Regular cardiac myocyte (primary cell): ENCODE measurements around the gene HYAL1. TPM values are rescaled to one million over a fixed set of nuclear protein-coding genes. Genes with fewer than 3 reads are reported as not detected.

ENCODE experiments used
- total RNA-seq: library from RNA; depleted of rRNA; stranded (reverse); fragments of >200 nt; gene quantifications from 2 replicates; pipeline ENCODE4 v1.2.3, GENCODE V29; 2014

The HYAL1 gene, protein sequence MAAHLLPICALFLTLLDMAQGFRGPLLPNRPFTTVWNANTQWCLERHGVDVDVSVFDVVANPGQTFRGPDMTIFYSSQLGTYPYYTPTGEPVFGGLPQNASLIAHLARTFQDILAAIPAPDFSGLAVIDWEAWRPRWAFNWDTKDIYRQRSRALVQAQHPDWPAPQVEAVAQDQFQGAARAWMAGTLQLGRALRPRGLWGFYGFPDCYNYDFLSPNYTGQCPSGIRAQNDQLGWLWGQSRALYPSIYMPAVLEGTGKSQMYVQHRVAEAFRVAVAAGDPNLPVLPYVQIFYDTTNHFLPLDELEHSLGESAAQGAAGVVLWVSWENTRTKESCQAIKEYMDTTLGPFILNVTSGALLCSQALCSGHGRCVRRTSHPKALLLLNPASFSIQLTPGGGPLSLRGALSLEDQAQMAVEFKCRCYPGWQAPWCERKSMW
- 0.96 and 2.5 TPM in 2 replicates for total RNA-seq

GRCh38 chr3:50303013-50303815 lies at the start of gene HYAL1:
TSS of gene HYAL1 (minus strand) at chr3:50303574. CDS start at chr3:50302956, 618 bp downstream.

GRCh38 chr3:50350527-50351322 lies 47.4 kb upstream of the HYAL1 start, which contains the start of the genes CYB561D2 and NPRL2:
TSS of gene CYB561D2 (plus strand) at chr3:50350862. CDS start at chr3:50351434, 572 bp downstream.
TSS of gene NPRL2 (minus strand) at chr3:50350775. CDS start at chr3:50350652, 123 bp downstream.

DNA sequence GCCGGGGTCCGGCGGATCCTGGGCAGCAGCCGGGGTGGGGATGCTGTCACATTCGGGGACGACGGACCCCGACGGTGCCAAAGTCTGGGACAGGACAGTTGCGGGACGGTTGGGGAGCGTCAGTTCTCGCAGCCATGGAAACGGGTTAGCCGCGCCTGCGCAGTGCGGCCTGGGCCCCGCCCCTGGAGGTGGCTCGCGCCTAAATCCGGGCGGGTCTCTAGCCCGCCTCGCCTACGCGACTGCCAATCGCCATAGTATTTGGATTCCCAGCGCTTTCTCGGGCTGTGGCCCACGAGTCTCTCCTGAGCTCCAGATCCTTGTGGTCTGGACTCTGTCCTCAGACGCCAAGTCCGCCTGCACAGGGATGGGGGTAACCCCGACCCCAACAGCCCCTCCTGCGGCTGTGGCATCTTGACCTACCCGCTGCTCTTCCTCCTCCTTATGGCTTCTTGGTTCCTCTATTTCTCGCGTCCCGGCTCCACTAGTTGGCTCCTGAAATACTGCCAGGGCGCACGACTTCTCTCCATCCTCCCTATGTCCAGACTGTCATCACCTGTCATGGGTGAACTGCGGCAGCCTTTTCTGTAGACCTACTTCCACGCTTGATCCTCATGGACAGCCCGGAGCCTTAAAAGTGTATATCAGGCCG lies 42.3 kb upstream of the HYAL1 start, which contains the start of gene ZMYND10:
Gene ZMYND10, minus strand, starts transcription at position 147 of the 649 bp plus-strand sequence. CDS start 153 bp downstream, outside the sequence.

GRCh38 chr3:50340448-50341329 lies 37.3 kb upstream of the HYAL1 start, which contains the start of gene RASSF1:
TSS of gene RASSF1 (minus strand) at chr3:50340836. CDS start at chr3:50340805, 31 bp downstream.

DNA sequence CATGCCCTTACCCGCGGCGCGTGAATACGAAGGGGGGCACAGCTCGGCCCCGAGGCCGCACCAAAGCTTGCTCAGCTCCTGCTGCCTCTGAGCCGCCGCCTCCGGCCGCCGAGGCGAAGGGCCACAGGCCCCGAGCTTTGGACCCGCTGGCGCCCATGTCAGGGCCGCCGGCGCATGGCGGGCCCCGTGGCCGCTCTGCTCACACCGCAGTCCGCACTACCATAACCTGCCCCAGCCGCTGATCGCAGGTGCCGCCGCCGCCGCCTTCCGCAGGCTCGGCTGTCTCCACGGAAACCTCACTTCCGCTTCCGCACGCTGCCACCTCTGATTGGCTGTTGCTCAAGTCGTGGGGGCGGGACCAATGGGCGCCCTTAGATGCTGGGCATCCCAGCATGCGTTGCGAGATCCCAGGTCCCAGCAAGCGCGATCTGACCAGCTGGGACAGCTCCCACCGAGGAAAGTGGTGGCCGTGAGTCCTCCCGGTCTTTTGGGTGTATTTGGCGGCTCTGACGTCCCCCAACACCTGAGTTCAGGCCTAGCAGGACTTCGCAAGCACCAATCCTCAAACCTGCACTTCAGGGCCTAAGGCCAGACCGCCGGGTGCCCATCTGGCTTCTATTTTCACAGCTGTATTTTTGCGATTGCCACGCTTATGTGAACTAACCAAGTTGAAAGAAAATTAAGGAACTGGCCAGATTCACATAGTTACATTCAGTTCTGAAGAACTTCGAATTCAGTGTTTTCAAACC lies 24.7 kb upstream of the HYAL1 start, which contains the start of gene TUSC2:
Gene TUSC2, minus strand, starts transcription at position 281 of the 749 bp plus-strand sequence. Its CDS starts 124 bp downstream, at position 157.

DNA sequence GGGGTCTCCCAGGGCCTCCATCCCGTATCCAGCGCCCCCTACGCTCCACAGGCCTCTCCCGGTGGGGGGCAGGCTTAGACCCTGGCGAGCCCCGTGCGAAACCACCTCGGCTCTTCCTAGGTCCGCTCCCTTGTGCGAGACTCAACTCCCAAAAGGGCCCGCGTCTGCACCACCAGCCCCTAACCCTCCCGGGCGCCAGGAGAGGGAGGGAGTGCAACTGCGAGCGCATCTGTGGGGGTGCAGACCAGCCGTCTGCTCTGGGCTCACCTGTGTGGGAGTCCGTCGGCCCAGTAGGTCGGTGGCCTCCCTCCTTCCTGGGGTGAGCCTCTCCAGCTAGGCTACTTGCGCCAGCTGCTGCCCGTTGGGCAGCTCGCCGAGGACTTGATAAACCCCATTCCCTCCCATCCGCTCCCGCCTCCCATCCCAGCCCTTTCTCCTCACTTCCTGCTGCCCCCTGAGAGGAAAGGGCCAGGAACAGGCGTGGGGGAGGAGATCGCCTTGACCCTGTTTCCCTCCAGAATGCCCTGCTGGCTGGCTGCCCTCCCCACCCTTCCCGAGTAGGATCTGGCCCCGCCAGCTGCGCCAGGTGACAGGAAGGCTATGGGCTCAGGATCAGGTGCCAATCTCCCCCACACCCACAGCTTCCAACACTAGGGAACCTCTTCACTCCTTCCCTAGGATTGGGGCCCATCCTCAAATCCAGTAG lies 19.2 kb upstream of the HYAL1 start, which contains the start of gene HYAL2:
Gene HYAL2, minus strand, starts transcription at position 360 of the 706 bp plus-strand sequence. CDS start 2,256 bp downstream, outside the sequence.

GRCh38 chr3:50298836-50299637 lies 4.3 kb downstream of the HYAL1 start, which contains the start of the genes HYAL3 and NAA80:
TSS of gene HYAL3 (minus strand) at chr3:50299405. CDS start at chr3:50295602, 3,803 bp downstream.
TSS of gene NAA80 (minus strand) at chr3:50299405. CDS start at chr3:50297463, 1,942 bp downstream.

GRCh38 chr3:50292159-50293078 lies 11.0 kb downstream of the HYAL1 start, which contains the start of gene IFRD2:
TSS of gene IFRD2 (minus strand) at chr3:50292429. CDS start at chr3:50292274, 155 bp downstream.

GRCh38 chr3:50278880-50279224 lies 24.5 kb downstream of the HYAL1 start, which contains the start of gene LSMEM2:
TSS of gene LSMEM2 (plus strand) at chr3:50279087. CDS start at chr3:50279114, 27 bp downstream.

GRCh38 chr3:50268703-50269451 lies 34.5 kb downstream of the HYAL1 start, which contains the start of gene SEMA3B:
TSS of gene SEMA3B (plus strand) at chr3:50269147. CDS start at chr3:50269241, 94 bp downstream.

Other genes with a start within 250 kb of the HYAL1 start
- gene RBM5, start 214.7 kb downstream of the HYAL1 start, total RNA-seq = 93.3 and 94.7 TPM in 2 replicates
- 1.7 and 1.9 TPM in 2 replicates for gene SEMA3F, start 148.2 kb downstream of the HYAL1 start, total RNA-seq
- not detected in 2 replicates for gene GNAT1, start 112.0 kb downstream of the HYAL1 start, total RNA-seq
- gene SLC38A3, start 98.3 kb downstream of the HYAL1 start, total RNA-seq = not detected in 2 replicates
- 164 and 291 TPM in 2 replicates for gene GNAI2, start 67.4 kb downstream of the HYAL1 start, total RNA-seq
- gene SEMA3B, start 34.4 kb downstream of the HYAL1 start, total RNA-seq = 1.2 and 2.8 TPM in 2 replicates
- gene LSMEM2, start 24.5 kb downstream of the HYAL1 start, total RNA-seq = under 0.01 TPM in 1 of 2 replicates, not detected in the other
- 54.1 and 164 TPM in 2 replicates for gene IFRD2, start 11.1 kb downstream of the HYAL1 start, total RNA-seq
- 5.2 and 6.8 TPM in 2 replicates for gene HYAL3, start 4.2 kb downstream of the HYAL1 start, total RNA-seq
- gene NAA80, start 4.2 kb downstream of the HYAL1 start, total RNA-seq = 2.1 and 3.9 TPM in 2 replicates
- 60.6 and 83.6 TPM in 2 replicates for gene HYAL2, start 19.2 kb upstream of the HYAL1 start, total RNA-seq
- gene TUSC2, start 24.6 kb upstream of the HYAL1 start, total RNA-seq = 16.6 and 21.3 TPM in 2 replicates
- 32.8 and 49.3 TPM in 2 replicates for gene RASSF1, start 37.3 kb upstream of the HYAL1 start, total RNA-seq
- 0.58 and 0.85 TPM in 2 replicates for gene ZMYND10, start 42.2 kb upstream of the HYAL1 start, total RNA-seq
- 24.7 and 25.4 TPM in 2 replicates for gene NPRL2, start 47.2 kb upstream of the HYAL1 start, total RNA-seq
- gene CYB561D2, start 47.3 kb upstream of the HYAL1 start, total RNA-seq = 34.1 and 46.2 TPM in 2 replicates
- gene TMEM115, start 55.9 kb upstream of the HYAL1 start, total RNA-seq = 38.3 and 43.1 TPM in 2 replicates
- gene CACNA2D2, start 200.1 kb upstream of the HYAL1 start, total RNA-seq = not detected in 2 replicates